Heart left ventricle (tissue), 13 donors: ENCODE results near the gene HDAC7.

Source experiments
- CTCF ChIP-seq, 12 donors: fragments of 200-600 bp; sonication (generic) in 4 of 12; IDR thresholded peaks; one replicate each; pipeline versions ENCODE4 v1.5.0 to v1.8.0; 2018 to 2022; ENCODE audit warnings: antibody characterized with exemption in 12 of 12, mild to moderate bottlenecking in 5 of 12
- POLR2A ChIP-seq, 2 donors: fragments of 450-650 bp; IDR thresholded peaks; one replicate each; pipeline ENCODE4 v1.6.1; 2017; ENCODE audit warnings: antibody characterized with exemption in 2 of 2, mild to moderate bottlenecking in 2 of 2, moderate library complexity in 2 of 2
- donor health status: ischemic (EF 13 %, LVEDD 7.1; RV severe dilation, severe dysfunction).
- donor health status: DM: no; HTN: yes; CAD: no.
- donor health status: DM: no; HTN: no; CAD: no.
- donor health status: ischemic (EF 25% LVEDD 6.9; RV normal size, moderate dysfunction).
- donor health status: ischemic (EF 25% LVEDD 5.7; RV mildly dilated, moderate dysfunction).
- donor health status: ischemic (EF 35%, LVEDD 5.7; RV mildly dilated, moderate dysfunction).
- donor health status: nonischemic (EF 11% LVEDD 7.7; RV severe dilation, severe dysfunction).
- donor health status: DM: yes; HTN: yes; CAD: no.
- donor health status: PGD.
- donor health status: ischemic (EF 29% LVEDD 5.4; RV normal size, mild dysfunction).
- donor health status: nonischemic (EF 23%, LVEDD 6.1; RV moderate dilation, normal function).

- TF ChIP-seq CTCF (IDR thresholded peaks at IDR 0.05), result no peak
- no peak for TF ChIP-seq POLR2A (IDR thresholded peaks at IDR 0.05)
These were observed 15.5 kb downstream of the HDAC7 start for GRCh38 chr12:47804171-47804570.
